Panc1 (cell line): ENCODE data around the gene LGALS14. TPM values are rescaled to one million over a fixed set of nuclear protein-coding genes. Genes with fewer than 3 reads are reported as not detected.

Experiments
- ATAC-seq: fragments of 200-7000 bp; cut with Tn5 transposase; 2 replicates; pipeline ENCODE4 v1.9.1; 2020; ENCODE audit warnings: mild to moderate bottlenecking, moderate library complexity
- BruUV-seq: library from RNA; stranded (reverse); fragments of 400-500 nt; replicated peaks from 2 replicates; lab custom pipeline; 2021; lab: Mats Ljungman, UMichigan
- CTCF ChIA-PET: fragments of 300-600 bp; sonication (Branson Sonifier 250); formaldehyde crosslinking; loops from one replicate; lab custom pipeline; 2022; ENCODE audit warnings: antibody characterized with exemption; lab: Charles Lee
- POLR2A ChIA-PET: fragments of 300-600 bp; sonication (Branson Sonifier 250); formaldehyde crosslinking; loops from one replicate; lab custom pipeline; 2022; ENCODE audit warnings: antibody characterized with exemption; lab: Charles Lee
- DNase-seq: peaks from one replicate; pipeline ENCODE4 v3.0.0-alpha.2; 2010; ENCODE audit warnings: low read depth, low spot score
- H3K27ac ChIP-seq: 2 replicates; pipeline ENCODE4 v1.5.1; 2011; ENCODE audit warnings: mild to moderate bottlenecking, low read length, inconsistent platforms
- H3K27me3 ChIP-seq: fragments of 200-500 bp; sonication (Bioruptor generic); 2 replicates; pipeline ENCODE4 v1.6.0; 2014; ENCODE audit warnings: low read length, inconsistent platforms; ENCODE audit not compliant: control insufficient read depth, insufficient read depth
- H3K36me3 ChIP-seq: fragments of 200-500 bp; sonication (Bioruptor generic); 2 replicates; pipeline ENCODE4 v1.5.1; 2014; ENCODE audit warnings: inconsistent platforms, mild to moderate bottlenecking, low read length, moderate library complexity; ENCODE audit not compliant: control insufficient read depth, insufficient read depth
- H3K4me1 ChIP-seq: 2 replicates; pipeline ENCODE4 v1.5.1; 2011; ENCODE audit warnings: inconsistent platforms, mild to moderate bottlenecking, low read length, moderate library complexity; ENCODE audit not compliant: control insufficient read depth, insufficient read depth
- H3K4me3 ChIP-seq, 2 experiments: 2 replicates each; pipeline ENCODE4 v1.5.1; 2011 to 2012; ENCODE audit warnings: low read depth in 2 of 2, low read length in 2 of 2, mild to moderate bottlenecking in 2 of 2, inconsistent platforms in 1 of 2, moderate library complexity in 1 of 2
- H3K9me3 ChIP-seq: fragments of 200-500 bp; sonication (Bioruptor generic); 2 replicates; pipeline ENCODE4 v1.5.1; 2014; ENCODE audit warnings: low read depth, mild to moderate bottlenecking, inconsistent platforms, low read length, moderate library complexity; ENCODE audit not compliant: control insufficient read depth, insufficient read depth
- CTCF ChIP-seq: fragments of 450-650 bp; IDR thresholded peaks from 2 replicates; pipeline ENCODE4 v1.5.1; 2017; ENCODE audit warnings: mild to moderate bottlenecking
- POLR2AphosphoS5 ChIP-seq: IDR thresholded peaks from 2 replicates; pipeline ENCODE4 v1.6.1; 2012; ENCODE audit warnings: mild to moderate bottlenecking, low read depth, low read length, moderate library complexity
- SIN3A ChIP-seq: IDR thresholded peaks from 2 replicates; pipeline ENCODE4 v1.6.1; 2012; ENCODE audit warnings: low read depth, mild to moderate bottlenecking, low read length, moderate library complexity, borderline replicate concordance; ENCODE audit not compliant: insufficient read depth
- TCF7L2 ChIP-seq: IDR thresholded peaks from 2 replicates; pipeline ENCODE4 v1.6.1; 2011; ENCODE audit warnings: mild to moderate bottlenecking, low read depth, low read length, inconsistent platforms
- in situ Hi-C: cut with HindIII; loops from 2 replicates; pipeline ENCODE4 v1.10.0; 2016; ENCODE audit warnings: low sequenced_read_pairs, low pct_unique_long_range_greater_than_20kb
- intact Hi-C: fragments of 100-400 bp; cut with micrococcal nuclease; formaldehyde crosslinking; loops from one replicate; pipeline ENCODE4 v1.10.0; 2022; ENCODE audit not compliant: unreplicated experiment
- total RNA-seq: library from RNA; stranded (reverse); gene quantifications from one replicate; pipeline ENCODE4 v1.2.1, GENCODE V29; 2021; ENCODE audit not compliant: unreplicated experiment
- TF ChIP-seq, protein P1 (sequence below), 2 experiments: IDR thresholded peaks; 2 replicates each; pipeline ENCODE4 v1.6.1; 2011 to 2012; ENCODE audit warnings: low read depth in 2 of 2, control low read depth in 1 of 2, low read length in 1 of 2, mild to moderate bottlenecking in 1 of 2, moderate library complexity in 1 of 2; ENCODE audit not compliant: insufficient read depth in 1 of 2

Gene LGALS14
- total RNA-seq, 1 experiment from 2014 or later, result not detected

GRCh38 chr19:39731685-39732084, 27.4 kb downstream of the LGALS14 start:
- Histone ChIP-seq H3K27me3 (peaks cover 81% of the 10 kb centered on the region), H3K4me1 (no peaks in the 10 kb centered on the region), H3K27ac (no peak overlapping the region), H3K9me3 (no peaks in the 10 kb centered on the region), H3K36me3 (no peaks in the 10 kb centered on the region), H3K4me3 (no peak overlapping the region)
- intact Hi-C loops (no loop called here), in situ Hi-C loops (no loop called here)
- CTCF ChIA-PET, result interaction anchor here (0.8 to 2.0 kb wide), 2 partner anchors 61 to 239 kb away, joined by 3 to 5 read pairs; partner anchors contain the start of gene PSMC4
- DNase-seq (no peak), ATAC-seq (no peak)
- BruUV-seq, result no TSS peak
- POLR2A ChIA-PET, result no interaction called here
- TF ChIP-seq, protein P1, sequence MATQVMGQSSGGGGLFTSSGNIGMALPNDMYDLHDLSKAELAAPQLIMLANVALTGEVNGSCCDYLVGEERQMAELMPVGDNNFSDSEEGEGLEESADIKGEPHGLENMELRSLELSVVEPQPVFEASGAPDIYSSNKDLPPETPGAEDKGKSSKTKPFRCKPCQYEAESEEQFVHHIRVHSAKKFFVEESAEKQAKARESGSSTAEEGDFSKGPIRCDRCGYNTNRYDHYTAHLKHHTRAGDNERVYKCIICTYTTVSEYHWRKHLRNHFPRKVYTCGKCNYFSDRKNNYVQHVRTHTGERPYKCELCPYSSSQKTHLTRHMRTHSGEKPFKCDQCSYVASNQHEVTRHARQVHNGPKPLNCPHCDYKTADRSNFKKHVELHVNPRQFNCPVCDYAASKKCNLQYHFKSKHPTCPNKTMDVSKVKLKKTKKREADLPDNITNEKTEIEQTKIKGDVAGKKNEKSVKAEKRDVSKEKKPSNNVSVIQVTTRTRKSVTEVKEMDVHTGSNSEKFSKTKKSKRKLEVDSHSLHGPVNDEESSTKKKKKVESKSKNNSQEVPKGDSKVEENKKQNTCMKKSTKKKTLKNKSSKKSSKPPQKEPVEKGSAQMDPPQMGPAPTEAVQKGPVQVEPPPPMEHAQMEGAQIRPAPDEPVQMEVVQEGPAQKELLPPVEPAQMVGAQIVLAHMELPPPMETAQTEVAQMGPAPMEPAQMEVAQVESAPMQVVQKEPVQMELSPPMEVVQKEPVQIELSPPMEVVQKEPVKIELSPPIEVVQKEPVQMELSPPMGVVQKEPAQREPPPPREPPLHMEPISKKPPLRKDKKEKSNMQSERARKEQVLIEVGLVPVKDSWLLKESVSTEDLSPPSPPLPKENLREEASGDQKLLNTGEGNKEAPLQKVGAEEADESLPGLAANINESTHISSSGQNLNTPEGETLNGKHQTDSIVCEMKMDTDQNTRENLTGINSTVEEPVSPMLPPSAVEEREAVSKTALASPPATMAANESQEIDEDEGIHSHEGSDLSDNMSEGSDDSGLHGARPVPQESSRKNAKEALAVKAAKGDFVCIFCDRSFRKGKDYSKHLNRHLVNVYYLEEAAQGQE (IDR thresholded peaks at IDR 0.05; ENCODE audit: insufficient read depth in 1 of 2, low read depth in 2 of 2, low read length in 1 of 2), result no peak
- no peak for TF ChIP-seq POLR2AphosphoS5
- no peak for TF ChIP-seq TCF7L2
- TF ChIP-seq SIN3A, result no peak
- no peak for TF ChIP-seq CTCF

DNA sequence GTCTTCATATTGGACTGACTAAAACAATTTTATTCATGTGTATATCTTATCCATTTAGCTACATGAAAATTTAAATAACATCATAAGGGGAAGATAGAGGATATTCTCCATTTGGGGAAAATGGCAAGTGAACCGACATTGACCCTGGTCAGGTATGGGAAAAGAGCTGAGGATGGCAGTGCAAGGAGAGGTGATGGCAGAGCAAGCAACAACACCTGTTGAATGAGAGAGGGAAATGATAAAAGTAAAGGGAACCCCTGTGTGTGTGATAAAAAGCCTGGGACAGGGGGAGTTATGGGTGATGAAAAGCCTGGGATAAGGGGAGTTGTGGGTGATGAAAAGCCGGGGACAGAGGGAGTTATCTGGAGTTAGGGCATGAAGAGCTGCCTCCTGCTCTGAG, 29.6 kb downstream of the LGALS14 start:
- ATAC-seq, result no peak

More for the DNA sequence above, 29.6 kb downstream of the LGALS14 start:
- Histone ChIP-seq H3K9me3 (no peaks in the 10 kb centered on the region), H3K4me3 (no peak overlapping the region), H3K4me1 (no peaks in the 10 kb centered on the region), H3K27ac (no peak overlapping the region), H3K27me3 (peaks cover 81% of the 10 kb centered on the region), H3K36me3 (no peaks in the 10 kb centered on the region)
- intact Hi-C loops (no loop called here), in situ Hi-C loops (no loop called here)
- CTCF ChIA-PET, result interaction anchor here (0.5 to 2.0 kb wide), 8 partner anchors 13 to 572 kb away, joined by 3 to 7 read pairs (median 4); partner anchors contain the start of gene PSMC4
- BruUV-seq, result no TSS peak
- POLR2A ChIA-PET, result interaction anchor here (0.5 to 0.8 kb wide), 4 partner anchors 13 to 752 kb away, joined by 3 to 8 read pairs (median 6); no protein-coding TSS in a partner anchor
- DNase-seq, result no peak
- TF ChIP-seq POLR2AphosphoS5 (no peak), TCF7L2 (no peak), CTCF (no peak), SIN3A (no peak)
- TF ChIP-seq, protein P1 (IDR thresholded peaks at IDR 0.05; ENCODE audit: insufficient read depth in 1 of 2, low read depth in 2 of 2, low read length in 1 of 2), result no peak
